A673 (cell line): ENCODE results near the gene SERGEF.

Source experiments
- CTCF ChIP-seq: fragments of 300-800, 200-600 bp; sonication (generic); conservative IDR thresholded peaks from 2 replicates; pipeline ENCODE4 v1.5.1; 2017; ENCODE audit warnings: low read depth, mild to moderate bottlenecking, antibody characterized with exemption, low read length, moderate library complexity, mixed read lengths
- EZH2 ChIP-seq: fragments of 200-600 bp; sonication (generic); IDR thresholded peaks from 2 replicates; pipeline ENCODE4 v1.6.1; 2017; ENCODE audit warnings: borderline replicate concordance, low read depth, mild to moderate bottlenecking, mixed read lengths, antibody characterized with exemption, low read length; ENCODE audit not compliant: poor library complexity, severe bottlenecking

GRCh38 chr11:17979770-17980371, 33.0 kb downstream of the SERGEF start:
- peak; percentile 79 for TF ChIP-seq CTCF
- TF ChIP-seq EZH2: no peak
